ENCODE results near the gene MMP15. TPM values are rescaled to one million over a fixed set of nuclear protein-coding genes. Genes with fewer than 3 reads are reported as not detected.

Gene MMP15
- total and polyA plus RNA-seq, 2 of the 4 experiments (the other 2 are of a cell fraction): 0.18 to 0.56 TPM

GRCh38 chr16:58029410-58029809 lies 3.9 kb downstream of the MMP15 start:
- Histone ChIP-seq H2AK5ac (ENCODE audit: low read depth, low read length) (no peak overlapping the region), H3K4me1 (ENCODE audit: control insufficient read depth, insufficient read depth, low read length) (peaks cover 4% of the 10 kb centered on the region; the same call in 1 of the 2 replicates), H3K4ac (ENCODE audit: low read depth, low read length) (no peak overlapping the region), H3K27me3 (ENCODE audit: control insufficient read depth, insufficient read depth, low read length) (peaks cover 44% of the 10 kb centered on the region), H2BK15ac (ENCODE audit: low read depth, low read length) (no peak overlapping the region), H2BK5ac (ENCODE audit: low read depth, low read length, poor library complexity, severe bottlenecking) (no peak overlapping the region), H3K18ac (ENCODE audit: low read depth, low read length) (no peak overlapping the region), H2AK9ac (replicated peaks; ENCODE audit: low read depth, low read length, poor library complexity) (no peak overlapping the region), H3K36me3 (ENCODE audit: control insufficient read depth, insufficient read depth, low read length) (no peaks in the 10 kb centered on the region), H2AFZ (replicated peaks; ENCODE audit: low read length, poor library complexity) (no peak overlapping the region), H3K23ac (ENCODE audit: low read depth, low read length) (no peak overlapping the region), H4K5ac (ENCODE audit: low read depth, low read length) (no peak overlapping the region), H3K9ac (ENCODE audit: low read depth, low read length) (no peak overlapping the region), H3K27ac (ENCODE audit: insufficient read depth, low read length) (no peak overlapping the region), H3K9me3 (ENCODE audit: control insufficient read depth, insufficient read depth, low read length) (no peaks in the 10 kb centered on the region), H4K8ac (ENCODE audit: low read depth in 2 of 2, low read length in 2 of 2) (no peak overlapping the region), H3K79me1 (ENCODE audit: low read depth in 1 of 2, low read length in 2 of 2) (no peaks in the 10 kb centered on the region), H3K4me3 (ENCODE audit: insufficient read depth, low read depth, low read length) (no peak overlapping the region), H2BK20ac (ENCODE audit: low read depth, low read length) (no peak overlapping the region), H3K56ac (ENCODE audit: extremely low read depth, insufficient read depth, low read length) (no peak overlapping the region), H4K20me1 (ENCODE audit: insufficient read depth, low read length) (no peaks in the 10 kb centered on the region; the same call in 1 of the 2 replicates), H2BK120ac (ENCODE audit: low read depth, low read length) (no peak overlapping the region), H3K9me1 (ENCODE audit: insufficient read depth, low read length) (no peaks in the 10 kb centered on the region), H3K14ac (replicated peaks; ENCODE audit: low read depth, low read length) (no peak overlapping the region), H3K4me2 (ENCODE audit: low read depth, low read length) (no peak overlapping the region), H4K91ac (ENCODE audit: insufficient read depth, low read depth, low read length) (no peak overlapping the region)
- ATAC-seq (ENCODE audit: low read depth) (no peak), DNase-seq (no peak)
- ChIA-PET POLR2A (ENCODE audit: unreplicated experiment) (no interaction called here), CTCF (interaction anchor here (1.8 kb wide), 1 partner anchor 92 kb away, joined by 5 read pairs; no protein-coding TSS in a partner anchor)
- TF ChIP-seq POLR2A (IDR thresholded peaks at IDR 0.05; ENCODE audit: low read depth, low read length): no peak
- TF ChIP-seq MAZ (IDR thresholded peaks at IDR 0.05; ENCODE audit: borderline replicate concordance, low read depth, low read length): no peak
- TF ChIP-seq FOS (IDR thresholded peaks at IDR 0.05; ENCODE audit: low read depth, low read length): no peak
- no peak for TF ChIP-seq MXI1 (IDR thresholded peaks at IDR 0.05; ENCODE audit: borderline replicate concordance, low read depth, low read length)
- TF ChIP-seq USF2 (IDR thresholded peaks at IDR 0.05; ENCODE audit: low read depth, low read length): no peak
- TF ChIP-seq BHLHE40 (IDR thresholded peaks at IDR 0.05; ENCODE audit: low read depth, low read length): no peak
- TF ChIP-seq CHD1 (IDR thresholded peaks at IDR 0.05; ENCODE audit: low read depth, low read length): no peak
- intact Hi-C loops (cut with micrococcal nuclease) (no loop called here), dilution Hi-C loops (cut with HindIII; ENCODE audit: low sequenced_read_pairs, unreplicated experiment) (no loop called here), in situ Hi-C loops (cut with MboI; ENCODE audit: low sequenced_read_pairs) (no loop called here)
- no CpG with 5 or more reads among the region's 2 CpGs for WGBS, 2 experiments (ENCODE audit: extremely low coverage in 2 of 2, insufficient read length in 1 of 2)
- no TSS peak for BruUV-seq (replicated peaks)

All from IMR-90 (cell line).